ENCODE data around the gene ZIC5. TPM values are rescaled to one million over a fixed set of nuclear protein-coding genes. Genes with fewer than 3 reads are reported as not detected.

Gene ZIC5
- total RNA-seq, 1 donor from 2014 or later: not detected

DNA sequence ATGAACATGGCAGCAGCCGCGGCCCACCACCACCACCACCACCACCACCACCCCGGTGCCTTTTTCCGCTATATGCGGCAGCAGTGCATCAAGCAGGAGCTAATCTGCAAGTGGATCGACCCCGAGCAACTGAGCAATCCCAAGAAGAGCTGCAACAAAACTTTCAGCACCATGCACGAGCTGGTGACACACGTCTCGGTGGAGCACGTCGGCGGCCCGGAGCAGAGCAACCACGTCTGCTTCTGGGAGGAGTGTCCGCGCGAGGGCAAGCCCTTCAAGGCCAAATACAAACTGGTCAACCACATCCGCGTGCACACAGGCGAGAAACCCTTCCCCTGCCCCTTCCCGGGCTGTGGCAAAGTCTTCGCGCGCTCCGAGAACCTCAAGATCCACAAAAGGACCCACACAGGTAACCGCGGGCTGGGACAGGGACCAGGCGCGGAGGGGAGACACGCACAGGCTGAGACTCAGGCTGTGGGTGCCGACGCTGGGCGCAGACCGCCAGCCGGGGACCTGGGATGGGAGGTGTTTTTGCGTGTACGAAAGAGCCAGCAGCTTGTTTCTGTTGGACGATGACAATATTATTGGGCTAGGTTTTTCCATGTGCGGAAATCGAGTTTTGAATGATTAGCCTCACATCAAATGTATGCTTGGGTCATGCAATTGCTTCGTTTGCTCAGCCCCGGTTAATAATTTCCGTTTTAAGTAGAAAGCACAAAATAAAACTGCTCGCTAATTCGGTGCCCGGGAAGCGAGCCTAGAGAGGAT is 11.3 kb upstream of the ZIC5 start:
- H3K27me3 ChIP-seq: peaks cover 67% of the 10 kb centered on the region
- TF ChIP-seq, protein P1, sequence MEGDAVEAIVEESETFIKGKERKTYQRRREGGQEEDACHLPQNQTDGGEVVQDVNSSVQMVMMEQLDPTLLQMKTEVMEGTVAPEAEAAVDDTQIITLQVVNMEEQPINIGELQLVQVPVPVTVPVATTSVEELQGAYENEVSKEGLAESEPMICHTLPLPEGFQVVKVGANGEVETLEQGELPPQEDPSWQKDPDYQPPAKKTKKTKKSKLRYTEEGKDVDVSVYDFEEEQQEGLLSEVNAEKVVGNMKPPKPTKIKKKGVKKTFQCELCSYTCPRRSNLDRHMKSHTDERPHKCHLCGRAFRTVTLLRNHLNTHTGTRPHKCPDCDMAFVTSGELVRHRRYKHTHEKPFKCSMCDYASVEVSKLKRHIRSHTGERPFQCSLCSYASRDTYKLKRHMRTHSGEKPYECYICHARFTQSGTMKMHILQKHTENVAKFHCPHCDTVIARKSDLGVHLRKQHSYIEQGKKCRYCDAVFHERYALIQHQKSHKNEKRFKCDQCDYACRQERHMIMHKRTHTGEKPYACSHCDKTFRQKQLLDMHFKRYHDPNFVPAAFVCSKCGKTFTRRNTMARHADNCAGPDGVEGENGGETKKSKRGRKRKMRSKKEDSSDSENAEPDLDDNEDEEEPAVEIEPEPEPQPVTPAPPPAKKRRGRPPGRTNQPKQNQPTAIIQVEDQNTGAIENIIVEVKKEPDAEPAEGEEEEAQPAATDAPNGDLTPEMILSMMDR (IDR thresholded peaks at IDR 0.05): no peak
- no peak for DNase-seq (ENCODE audit: low spot score in 2 of 2)
- H3K9me3 ChIP-seq: no peaks in the 10 kb centered on the region
- H3K27ac ChIP-seq: no peak overlapping the region
- intact Hi-C loops (cut with DNase I): loop anchor here (10.0 kb wide), 1 partner anchor 788 kb away; no protein-coding TSS in a partner anchor
- H3K4me1 ChIP-seq: peaks cover 7 to 22% of the 10 kb centered on the region in 2 donors
- no peaks in the 10 kb centered on the region for H3K36me3 ChIP-seq
- H3K4me3 ChIP-seq: peak overlapping the region; percentile 63 to 66

DNA sequence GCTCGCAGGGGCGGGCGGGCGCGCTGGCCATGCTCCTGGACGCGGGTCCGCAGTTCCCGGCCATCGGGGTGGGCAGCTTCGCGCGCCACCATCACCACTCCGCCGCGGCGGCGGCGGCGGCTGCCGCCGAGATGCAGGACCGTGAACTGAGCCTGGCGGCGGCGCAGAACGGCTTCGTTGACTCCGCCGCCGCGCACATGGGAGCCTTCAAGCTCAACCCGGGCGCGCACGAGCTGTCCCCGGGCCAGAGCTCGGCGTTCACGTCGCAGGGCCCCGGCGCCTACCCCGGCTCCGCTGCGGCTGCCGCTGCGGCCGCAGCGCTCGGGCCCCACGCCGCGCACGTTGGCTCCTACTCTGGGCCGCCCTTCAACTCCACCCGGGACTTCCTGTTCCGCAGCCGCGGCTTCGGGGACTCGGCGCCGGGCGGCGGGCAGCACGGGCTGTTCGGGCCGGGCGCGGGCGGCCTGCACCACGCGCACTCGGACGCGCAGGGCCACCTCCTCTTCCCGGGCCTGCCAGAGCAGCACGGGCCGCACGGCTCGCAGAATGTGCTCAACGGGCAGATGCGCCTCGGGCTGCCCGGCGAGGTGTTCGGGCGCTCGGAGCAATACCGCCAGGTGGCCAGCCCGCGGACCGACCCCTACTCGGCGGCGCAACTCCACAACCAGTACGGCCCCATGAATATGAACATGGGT is 10.6 kb upstream of the ZIC5 start:
- Histone ChIP-seq H3K36me3 (no peaks in the 10 kb centered on the region), H3K4me1 (peaks cover 7 to 22% of the 10 kb centered on the region in 2 donors), H3K4me3 (peak overlapping the region; percentile 63 to 66), H3K27ac (no peak overlapping the region), H3K27me3 (peaks cover 62% of the 10 kb centered on the region), H3K9me3 (no peaks in the 10 kb centered on the region)
- TF ChIP-seq, protein P1 (IDR thresholded peaks at IDR 0.05): no peak
- DNase-seq (ENCODE audit: low spot score in 2 of 2): peak in 1 of 2 donors; percentile 62
- intact Hi-C loops (cut with DNase I): loop anchor here (10.0 kb wide), 1 partner anchor 787 kb away; no protein-coding TSS in a partner anchor

DNA sequence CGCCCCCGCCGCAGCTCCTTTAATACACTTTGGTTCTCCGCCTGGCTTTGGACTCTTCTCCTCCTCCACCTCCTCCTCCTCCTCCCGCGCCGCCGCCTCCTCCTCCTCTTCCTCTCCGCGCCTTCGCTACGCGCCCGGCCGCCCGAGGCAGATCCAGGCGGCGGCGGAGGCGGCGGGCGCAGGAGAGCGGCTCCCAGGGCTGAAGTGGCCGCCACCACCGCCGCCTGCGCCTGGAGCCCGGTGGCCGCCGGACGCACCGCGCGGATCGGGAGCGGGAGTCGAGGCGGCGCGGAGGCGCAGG is 10.1 kb upstream of the ZIC5 start, which contains the start of gene ZIC2:
Gene ZIC2 (plus strand): TSS at position 50 of the 301 bp plus-strand sequence. CDS start 281 bp downstream, outside the sequence.
- intact Hi-C loops (cut with DNase I): loop anchor here (10.0 kb wide), 1 partner anchor 787 kb away; no protein-coding TSS in a partner anchor
- H3K9me3 ChIP-seq: no peaks in the 10 kb centered on the region
- H3K27ac ChIP-seq: no peak within 1 kb of the TSS
- no peaks in the 10 kb centered on the region for H3K36me3 ChIP-seq
- H3K27me3 ChIP-seq: peaks cover 58% of the 10 kb centered on the region
- no peak for DNase-seq (ENCODE audit: low spot score in 2 of 2)
- peak within 1 kb of the TSS; percentile 63 to 66 for H3K4me3 ChIP-seq
- TF ChIP-seq, protein P1 (IDR thresholded peaks at IDR 0.05): no peak
- peaks cover 7 to 22% of the 10 kb centered on the region in 2 donors for H3K4me1 ChIP-seq

DNA sequence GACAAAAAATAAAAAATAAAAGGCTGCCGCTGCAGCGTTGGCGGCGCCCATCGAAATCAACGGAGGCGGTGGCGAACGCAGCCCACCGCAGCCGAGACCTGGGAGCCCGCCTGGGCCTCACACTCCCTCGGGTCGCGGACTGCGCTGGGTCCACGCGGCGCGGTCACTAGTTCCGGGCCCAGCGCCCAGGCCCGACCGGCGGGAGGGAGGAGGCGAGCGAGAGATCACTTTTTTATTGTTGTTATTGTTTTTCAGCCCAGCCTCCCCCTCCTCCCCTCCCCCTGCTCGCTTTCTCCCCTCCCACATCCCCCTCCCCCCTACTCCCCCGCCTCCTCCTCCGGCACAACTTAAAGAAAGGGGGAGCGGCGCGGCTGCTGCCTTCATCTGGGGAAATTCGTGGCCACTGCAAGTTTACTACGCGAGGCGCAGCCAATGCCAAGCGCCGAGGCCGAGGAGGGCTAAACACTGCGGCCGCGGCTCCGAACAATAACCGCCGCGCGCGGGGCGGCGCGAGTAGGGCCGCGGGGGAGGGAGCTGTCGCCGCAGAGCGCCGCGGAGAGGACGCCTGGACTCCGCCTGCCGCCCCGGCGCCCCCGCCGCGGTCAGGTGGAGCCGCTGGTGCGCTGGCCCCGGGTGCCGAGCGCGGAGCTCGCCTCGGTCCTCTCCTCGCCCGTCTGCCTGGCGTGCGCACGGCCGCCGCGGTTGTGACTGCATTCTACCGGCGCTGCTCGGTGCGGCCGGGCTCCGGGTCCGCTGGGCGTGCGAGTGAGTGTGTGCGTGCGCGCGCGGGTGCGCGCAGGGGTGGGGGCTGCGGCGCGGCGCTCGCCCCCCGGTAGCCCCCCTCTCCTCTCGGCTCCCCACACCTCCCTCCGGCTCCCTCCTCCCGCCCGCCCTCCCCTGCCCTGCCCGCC is 9.5 kb upstream of the ZIC5 start:
- peak overlapping the region; percentile 63 to 66 for H3K4me3 ChIP-seq
- H3K9me3 ChIP-seq: no peaks in the 10 kb centered on the region
- DNase-seq (ENCODE audit: low spot score in 2 of 2): peak in 1 of 2 donors; percentile 63
- no peak overlapping the region for H3K27ac ChIP-seq
- H3K36me3 ChIP-seq: no peaks in the 10 kb centered on the region
- peaks cover 55% of the 10 kb centered on the region for H3K27me3 ChIP-seq
- intact Hi-C loops (cut with DNase I): loop anchor here (10.0 kb wide), 1 partner anchor 786 kb away; no protein-coding TSS in a partner anchor
- TF ChIP-seq, protein P1 (IDR thresholded peaks at IDR 0.05): no peak
- H3K4me1 ChIP-seq: peaks cover 7 to 22% of the 10 kb centered on the region in 2 donors

DNA sequence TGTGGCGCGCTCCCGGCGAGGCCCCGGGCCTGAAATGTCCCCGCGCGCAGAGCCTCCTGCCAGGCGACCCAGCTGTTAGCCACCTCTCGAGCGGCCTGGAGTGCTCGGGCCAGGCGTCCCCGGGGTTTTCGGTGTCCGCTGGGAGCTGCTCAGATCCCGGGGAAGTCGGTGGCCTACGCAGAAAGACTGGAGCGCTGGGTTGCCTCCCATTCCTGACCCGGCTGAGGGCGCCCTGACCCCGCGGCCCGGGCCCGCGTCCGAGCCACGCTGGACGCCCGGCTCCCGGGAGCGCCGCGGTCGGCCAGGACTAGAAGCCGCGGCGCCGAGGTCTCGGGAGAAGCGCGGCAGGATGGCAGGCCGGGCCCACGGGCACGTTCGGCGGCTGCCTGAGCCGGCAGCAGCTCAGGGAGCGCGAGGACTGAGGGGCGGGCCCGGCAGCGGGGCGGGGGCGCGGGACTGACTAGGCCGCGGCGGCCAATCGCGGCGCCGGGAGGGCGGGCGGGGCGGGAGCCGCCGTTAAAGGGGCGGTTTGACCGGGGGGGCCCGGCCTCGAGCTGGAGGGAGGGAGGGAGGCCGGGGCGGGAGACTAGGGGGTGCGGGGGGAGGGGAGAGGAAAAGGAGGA is 8.7 kb upstream of the ZIC5 start:
- no peak overlapping the region for H3K27ac ChIP-seq
- H3K27me3 ChIP-seq: peaks cover 55% of the 10 kb centered on the region
- peak in 1 of 2 donors; percentile 72 for DNase-seq (ENCODE audit: low spot score in 2 of 2)
- TF ChIP-seq, protein P1 (IDR thresholded peaks at IDR 0.05): no peak
- H3K36me3 ChIP-seq: no peaks in the 10 kb centered on the region
- intact Hi-C loops (cut with DNase I): loop anchor here (10.0 kb wide), 1 partner anchor 786 kb away; no protein-coding TSS in a partner anchor
- no peaks in the 10 kb centered on the region for H3K9me3 ChIP-seq
- peak overlapping the region; percentile 63 to 66 for H3K4me3 ChIP-seq
- H3K4me1 ChIP-seq: peaks cover 7 to 22% of the 10 kb centered on the region in 2 donors

Measured in ascending aorta (tissue), 2 donors.